Measurements from ENCODE around the gene OR52J3.

- TF ChIP-seq, protein P1, sequence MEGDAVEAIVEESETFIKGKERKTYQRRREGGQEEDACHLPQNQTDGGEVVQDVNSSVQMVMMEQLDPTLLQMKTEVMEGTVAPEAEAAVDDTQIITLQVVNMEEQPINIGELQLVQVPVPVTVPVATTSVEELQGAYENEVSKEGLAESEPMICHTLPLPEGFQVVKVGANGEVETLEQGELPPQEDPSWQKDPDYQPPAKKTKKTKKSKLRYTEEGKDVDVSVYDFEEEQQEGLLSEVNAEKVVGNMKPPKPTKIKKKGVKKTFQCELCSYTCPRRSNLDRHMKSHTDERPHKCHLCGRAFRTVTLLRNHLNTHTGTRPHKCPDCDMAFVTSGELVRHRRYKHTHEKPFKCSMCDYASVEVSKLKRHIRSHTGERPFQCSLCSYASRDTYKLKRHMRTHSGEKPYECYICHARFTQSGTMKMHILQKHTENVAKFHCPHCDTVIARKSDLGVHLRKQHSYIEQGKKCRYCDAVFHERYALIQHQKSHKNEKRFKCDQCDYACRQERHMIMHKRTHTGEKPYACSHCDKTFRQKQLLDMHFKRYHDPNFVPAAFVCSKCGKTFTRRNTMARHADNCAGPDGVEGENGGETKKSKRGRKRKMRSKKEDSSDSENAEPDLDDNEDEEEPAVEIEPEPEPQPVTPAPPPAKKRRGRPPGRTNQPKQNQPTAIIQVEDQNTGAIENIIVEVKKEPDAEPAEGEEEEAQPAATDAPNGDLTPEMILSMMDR (IDR thresholded peaks at IDR 0.05; ENCODE audit: insufficient read depth, low read depth, low read length): no peak
- no peak for TF ChIP-seq EZH2 (IDR thresholded peaks at IDR 0.05; ENCODE audit: insufficient read depth, low read length)
Observed at GRCh38 chr11:5013012-5013411, 33.3 kb upstream of the OR52J3 start.

All from astrocyte (in vitro differentiated cells and primary cell).